HepG2 (cell line): ENCODE results near the gene PPP1R1B. TPM values are rescaled to one million over a fixed set of nuclear protein-coding genes. Genes with fewer than 3 reads are reported as not detected.

Experiments
- ATF6 ChIP-seq: sonication (generic); formaldehyde crosslinking; conservative IDR thresholded peaks from 2 replicates; pipeline ENCODE4 v1.4.0; 2020; ENCODE audit warnings: missing genetic modification reagents
- CENPX ChIP-seq: sonication (generic); formaldehyde crosslinking; IDR thresholded peaks from 2 replicates; pipeline ENCODE4 v1.9.0; 2021; ENCODE audit warnings: mild to moderate bottlenecking, missing genetic modification reagents, moderate library complexity
- GABPA ChIP-seq, 2 experiments: IDR thresholded peaks; 2 replicates each; pipeline ENCODE4 v1.6.1; 2011 to 2016; ENCODE audit warnings: low read depth in 2 of 2, low read length in 1 of 2, missing biosample characterization in 1 of 2, missing genetic modification characterization in 1 of 2
- KAT8 ChIP-seq: IDR thresholded peaks from 2 replicates; pipeline ENCODE4 v1.6.1; 2016; ENCODE audit warnings: missing genetic modification reagents, missing compliant biosample characterization
- MAF1 ChIP-seq: sonication (generic); formaldehyde crosslinking; IDR thresholded peaks from 2 replicates; pipeline ENCODE4 v1.5.0; 2020; ENCODE audit warnings: missing genetic modification reagents, borderline replicate concordance
- MBD4 ChIP-seq: IDR thresholded peaks from 2 replicates; pipeline ENCODE4 v1.6.1; 2012; ENCODE audit warnings: low read length, inconsistent platforms, borderline replicate concordance
- MTF2 ChIP-seq: sonication (generic); formaldehyde crosslinking; IDR thresholded peaks from 2 replicates; pipeline ENCODE4 v1.5.0; 2020; ENCODE audit warnings: missing genetic modification reagents, borderline replicate concordance
- NONO ChIP-seq, 2 experiments: fragments of 450-650 bp in 1 of 2; sonication (generic) in 1 of 2; formaldehyde crosslinking in 1 of 2; IDR thresholded peaks in 1 of 2; conservative IDR thresholded peaks in 1 of 2; 2 replicates each; pipeline versions ENCODE4 v1.6.1 to v1.8.0; 2017 to 2022; ENCODE audit warnings: mild to moderate bottlenecking in 1 of 2, missing genetic modification reagents in 1 of 2, moderate library complexity in 1 of 2
- PAWR ChIP-seq: sonication (generic); formaldehyde crosslinking; IDR thresholded peaks from 2 replicates; pipeline ENCODE4 v1.4.0; 2020; ENCODE audit warnings: missing genetic modification reagents, mild to moderate bottlenecking, borderline replicate concordance
- SIX4 ChIP-seq: sonication (generic); formaldehyde crosslinking; IDR thresholded peaks from 2 replicates; pipeline ENCODE4 v1.4.0; 2020; ENCODE audit warnings: missing genetic modification reagents
- ZFP41 ChIP-seq: sonication (generic); formaldehyde crosslinking; IDR thresholded peaks from 2 replicates; pipeline ENCODE4 v1.4.0; 2020; ENCODE audit warnings: mild to moderate bottlenecking, missing genetic modification reagents, borderline replicate concordance
- ZNF234 ChIP-seq: sonication (generic); formaldehyde crosslinking; conservative IDR thresholded peaks from 2 replicates; pipeline ENCODE4 v1.5.1; 2020; ENCODE audit warnings: mild to moderate bottlenecking, missing genetic modification reagents
- ZNF264 ChIP-seq: sonication (generic); formaldehyde crosslinking; IDR thresholded peaks from 2 replicates; pipeline ENCODE4 v1.4.0; 2020; ENCODE audit warnings: missing genetic modification reagents
- ZNF446 ChIP-seq: sonication (generic); formaldehyde crosslinking; IDR thresholded peaks from 2 replicates; pipeline ENCODE4 v1.5.0; 2020; ENCODE audit warnings: mild to moderate bottlenecking, missing genetic modification reagents
- ZNF460 ChIP-seq: sonication (generic); formaldehyde crosslinking; IDR thresholded peaks from 2 replicates; pipeline ENCODE4 v1.5.1; 2020; ENCODE audit warnings: missing genetic modification reagents, mild to moderate bottlenecking, borderline replicate concordance
- ZNF747 ChIP-seq: sonication (generic); formaldehyde crosslinking; IDR thresholded peaks from 2 replicates; pipeline ENCODE4 v1.8.1; 2023; ENCODE audit warnings: missing genetic modification reagents, mild to moderate bottlenecking, borderline replicate concordance
- polyA plus RNA-seq, 8 experiments: library from polyadenylated mRNA; depleted of rRNA in 3 of 8; stranded (reverse) in 7 of 8; unstranded in 1 of 8; fragments of >200 nt; fragmentation: Illumina TruSeq in 4 of 8; extraction: Trizol in 4 of 8; gene quantifications; 2 replicates each; pipeline versions ENCODE4 v1.2.1 to v1.2.3, GENCODE V29; 2011 to 2016; ENCODE audit warnings: low read depth in 4 of 8, missing spikeins in 1 of 8, mixed read lengths in 1 of 8; ENCODE audit not compliant: insufficient read depth in 1 of 8
- total RNA-seq, 5 experiments: library from RNA; depleted of rRNA; stranded (reverse); fragments of >200 nt; fragmentation: Illumina TruSeq; extraction: Trizol; gene quantifications; 2 replicates each; pipeline ENCODE4 v1.2.3, GENCODE V29; 2016; ENCODE audit warnings: low read depth in 1 of 5
- TF ChIP-seq, protein P1 (sequence below): sonication (generic); formaldehyde crosslinking; IDR thresholded peaks from 2 replicates; pipeline ENCODE4 v1.9.0; 2021; ENCODE audit warnings: mild to moderate bottlenecking, missing genetic modification reagents
- TF ChIP-seq, protein P2 (sequence below): sonication (generic); formaldehyde crosslinking; IDR thresholded peaks from 2 replicates; pipeline ENCODE4 v1.4.0; 2020; ENCODE audit warnings: missing genetic modification reagents, borderline replicate concordance

The PPP1R1B gene
- total and polyA plus RNA-seq, 2 of the 13 experiments (the other 11 are each of a cell fraction or from before 2014, with no cell fraction given) = 0.08 TPM; not detected in 1

GRCh38 chr17:39636927-39637736 is 10.4 kb downstream of the PPP1R1B start, which contains the start of gene STARD3 (continued):
- peak; percentile 72; the same call in 1 of the 2 replicates for TF ChIP-seq MAF1 (CRISPR knock-in tag)
- TF ChIP-seq ATF6 (CRISPR knock-in tag) = no peak
- TF ChIP-seq ZNF234 (CRISPR knock-in tag) = no peak
- peak; percentile 97; the same call in 1 of the 2 replicates for TF ChIP-seq MTF2
- TF ChIP-seq KAT8 (CRISPR knock-in tag) = peak; percentile 95
- TF ChIP-seq ZNF747 (CRISPR knock-in tag) = peak; percentile 75; the same call in 1 of the 2 replicates
- TF ChIP-seq ZNF446 (CRISPR knock-in tag) = no peak
- TF ChIP-seq ZNF460 (CRISPR knock-in tag) = peak; percentile 52; the same call in 1 of the 2 replicates
- TF ChIP-seq CENPX (CRISPR knock-in tag) = no peak
- TF ChIP-seq GABPA (IDR thresholded peaks at IDR 0.05; ENCODE audit: low read depth, low read length) = peak; percentile 89
- peak; percentile 89 for TF ChIP-seq GABPA (CRISPR knock-in tag; IDR thresholded peaks at IDR 0.05; ENCODE audit: low read depth)
- TF ChIP-seq, protein P1, sequence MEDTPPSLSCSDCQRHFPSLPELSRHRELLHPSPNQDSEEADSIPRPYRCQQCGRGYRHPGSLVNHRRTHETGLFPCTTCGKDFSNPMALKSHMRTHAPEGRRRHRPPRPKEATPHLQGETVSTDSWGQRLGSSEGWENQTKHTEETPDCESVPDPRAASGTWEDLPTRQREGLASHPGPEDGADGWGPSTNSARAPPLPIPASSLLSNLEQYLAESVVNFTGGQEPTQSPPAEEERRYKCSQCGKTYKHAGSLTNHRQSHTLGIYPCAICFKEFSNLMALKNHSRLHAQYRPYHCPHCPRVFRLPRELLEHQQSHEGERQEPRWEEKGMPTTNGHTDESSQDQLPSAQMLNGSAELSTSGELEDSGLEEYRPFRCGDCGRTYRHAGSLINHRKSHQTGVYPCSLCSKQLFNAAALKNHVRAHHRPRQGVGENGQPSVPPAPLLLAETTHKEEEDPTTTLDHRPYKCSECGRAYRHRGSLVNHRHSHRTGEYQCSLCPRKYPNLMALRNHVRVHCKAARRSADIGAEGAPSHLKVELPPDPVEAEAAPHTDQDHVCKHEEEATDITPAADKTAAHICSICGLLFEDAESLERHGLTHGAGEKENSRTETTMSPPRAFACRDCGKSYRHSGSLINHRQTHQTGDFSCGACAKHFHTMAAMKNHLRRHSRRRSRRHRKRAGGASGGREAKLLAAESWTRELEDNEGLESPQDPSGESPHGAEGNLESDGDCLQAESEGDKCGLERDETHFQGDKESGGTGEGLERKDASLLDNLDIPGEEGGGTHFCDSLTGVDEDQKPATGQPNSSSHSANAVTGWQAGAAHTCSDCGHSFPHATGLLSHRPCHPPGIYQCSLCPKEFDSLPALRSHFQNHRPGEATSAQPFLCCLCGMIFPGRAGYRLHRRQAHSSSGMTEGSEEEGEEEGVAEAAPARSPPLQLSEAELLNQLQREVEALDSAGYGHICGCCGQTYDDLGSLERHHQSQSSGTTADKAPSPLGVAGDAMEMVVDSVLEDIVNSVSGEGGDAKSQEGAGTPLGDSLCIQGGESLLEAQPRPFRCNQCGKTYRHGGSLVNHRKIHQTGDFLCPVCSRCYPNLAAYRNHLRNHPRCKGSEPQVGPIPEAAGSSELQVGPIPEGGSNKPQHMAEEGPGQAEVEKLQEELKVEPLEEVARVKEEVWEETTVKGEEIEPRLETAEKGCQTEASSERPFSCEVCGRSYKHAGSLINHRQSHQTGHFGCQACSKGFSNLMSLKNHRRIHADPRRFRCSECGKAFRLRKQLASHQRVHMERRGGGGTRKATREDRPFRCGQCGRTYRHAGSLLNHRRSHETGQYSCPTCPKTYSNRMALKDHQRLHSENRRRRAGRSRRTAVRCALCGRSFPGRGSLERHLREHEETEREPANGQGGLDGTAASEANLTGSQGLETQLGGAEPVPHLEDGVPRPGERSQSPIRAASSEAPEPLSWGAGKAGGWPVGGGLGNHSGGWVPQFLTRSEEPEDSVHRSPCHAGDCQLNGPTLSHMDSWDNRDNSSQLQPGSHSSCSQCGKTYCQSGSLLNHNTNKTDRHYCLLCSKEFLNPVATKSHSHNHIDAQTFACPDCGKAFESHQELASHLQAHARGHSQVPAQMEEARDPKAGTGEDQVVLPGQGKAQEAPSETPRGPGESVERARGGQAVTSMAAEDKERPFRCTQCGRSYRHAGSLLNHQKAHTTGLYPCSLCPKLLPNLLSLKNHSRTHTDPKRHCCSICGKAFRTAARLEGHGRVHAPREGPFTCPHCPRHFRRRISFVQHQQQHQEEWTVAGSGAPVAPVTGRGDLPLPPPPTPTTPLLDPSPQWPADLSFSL (CRISPR knock-in tag) = no peak; the same call in 1 of the 2 replicates
- TF ChIP-seq NONO (IDR thresholded peaks at IDR 0.05) = no peak
- TF ChIP-seq NONO (CRISPR knock-in tag; conservative IDR thresholded peaks at IDR 0.05) = peak; percentile 72; the same call in 1 of the 2 replicates
- no peak for TF ChIP-seq PAWR (CRISPR knock-in tag)
- 0 out of 2 replicates have a peak, but pooled peaks have one; percentile 21 for TF ChIP-seq ZFP41
- TF ChIP-seq, protein P2, sequence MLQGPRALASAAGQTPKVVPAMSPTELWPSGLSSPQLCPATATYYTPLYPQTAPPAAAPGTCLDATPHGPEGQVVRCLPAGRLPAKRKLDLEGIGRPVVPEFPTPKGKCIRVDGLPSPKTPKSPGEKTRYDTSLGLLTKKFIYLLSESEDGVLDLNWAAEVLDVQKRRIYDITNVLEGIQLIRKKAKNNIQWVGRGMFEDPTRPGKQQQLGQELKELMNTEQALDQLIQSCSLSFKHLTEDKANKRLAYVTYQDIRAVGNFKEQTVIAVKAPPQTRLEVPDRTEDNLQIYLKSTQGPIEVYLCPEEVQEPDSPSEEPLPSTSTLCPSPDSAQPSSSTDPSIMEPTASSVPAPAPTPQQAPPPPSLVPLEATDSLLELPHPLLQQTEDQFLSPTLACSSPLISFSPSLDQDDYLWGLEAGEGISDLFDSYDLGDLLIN (CRISPR knock-in tag) = peak; percentile 83; the same call in 1 of the 2 replicates
- no peak for TF ChIP-seq MBD4
- TF ChIP-seq ZNF264 = 0 out of 2 replicates have a peak, but pooled peaks have one; percentile 62
- TF ChIP-seq SIX4 (CRISPR knock-in tag) = 0 out of 2 replicates have a peak, but pooled peaks have one; percentile 37
